Tibial nerve (tissue), 4 donors: ENCODE results near the gene MXRA8.

Experiments
- CTCF ChIP-seq, 5 experiments: fragments of 200-600 bp in 3 of 5; fragments of 450-650 bp in 2 of 5; sonication (generic) in 3 of 5; IDR thresholded peaks; one replicate each; pipeline ENCODE4 v1.5.1; 2016 to 2019; ENCODE audit warnings: antibody characterized with exemption in 5 of 5, mild to moderate bottlenecking in 3 of 5, moderate library complexity in 2 of 5
- EP300 ChIP-seq, 2 donors: sonication (generic); formaldehyde crosslinking; IDR thresholded peaks; one replicate each; pipeline ENCODE4 v1.6.1; 2017; ENCODE audit warnings: antibody characterized with exemption in 2 of 2, mild to moderate bottlenecking in 1 of 2
- POLR2A ChIP-seq, 2 donors: fragments of 450-650 bp; IDR thresholded peaks; one replicate each; pipeline ENCODE4 v1.6.1; 2017; ENCODE audit warnings: antibody characterized with exemption in 2 of 2, mild to moderate bottlenecking in 2 of 2, moderate library complexity in 2 of 2

GRCh38 chr1:1371746-1372711 is 13.7 kb upstream of the MXRA8 start:
- no peak for TF ChIP-seq POLR2A (IDR thresholded peaks at IDR 0.05)
- TF ChIP-seq CTCF (IDR thresholded peaks at IDR 0.05), result peak; percentile 90 to 99 (median 95)
- no peak for TF ChIP-seq EP300 (IDR thresholded peaks at IDR 0.05)
